Stimulated activated CD8-positive, alpha-beta memory T cell treated with anti-CD3 and anti-CD28 coated beads, Interleukin-15, amount 100 ng/mL, for 24 hours (primary cell): Measurements from ENCODE around the gene ADAMTS13.
"Not testable (repeated sequence)": the region's sequence is repeated elsewhere in the genome, so short reads cannot be mapped to it uniquely, and the experiment has no call there.

Source experiments
- DNase-seq: peaks from one replicate; pipeline ENCODE4 v3.0.0-alpha.2; 2020; ENCODE audit warnings: low read depth

Gene ADAMTS13

GRCh38 chr9:133421615-133422542 lies at the start of gene ADAMTS13:
Gene ADAMTS13, plus strand, starts transcription at chr9:133422367. Its CDS starts 77 bp downstream, at chr9:133422444.
- no peak for DNase-seq

GRCh38 chr9:133374612-133375115 lies 47.5 kb upstream of the ADAMTS13 start:
- DNase-seq, result no peak

GRCh38 chr9:133375116-133375723 lies 46.9 kb upstream of the ADAMTS13 start:
- DNase-seq, result no peak

GRCh38 chr9:133375724-133376654 lies 46.2 kb upstream of the ADAMTS13 start, which contains the start of the genes STKLD1 and SURF4:
Gene STKLD1, plus strand, starts transcription at chr9:133376366. Its CDS starts 108 bp downstream, at chr9:133376474.
Gene SURF4, minus strand, starts transcription at chr9:133376060. Its CDS starts 91 bp downstream, at chr9:133375969.
- DNase-seq, result peak; percentile 93

- not testable (repeated sequence) for DNase-seq
Measured at GRCh38 chr9:133377280-133377679, 44.9 kb upstream of the ADAMTS13 start.

GRCh38 chr9:133377721-133378216 lies 44.4 kb upstream of the ADAMTS13 start:
- DNase-seq, result no peak

GRCh38 chr9:133378408-133378962 lies 43.7 kb upstream of the ADAMTS13 start:
- DNase-seq, result no peak

GRCh38 chr9:133379153-133380086 lies 42.7 kb upstream of the ADAMTS13 start:
- DNase-seq, result no peak

- DNase-seq, result no peak
Measured at GRCh38 chr9:133380734-133381133, 41.4 kb upstream of the ADAMTS13 start.

GRCh38 chr9:133382507-133383141 lies 39.5 kb upstream of the ADAMTS13 start:
- no peak for DNase-seq

- DNase-seq, result no peak
Measured at GRCh38 chr9:133383438-133383837, 38.7 kb upstream of the ADAMTS13 start.

- no peak for DNase-seq
Measured at GRCh38 chr9:133384736-133385321, 37.3 kb upstream of the ADAMTS13 start.

GRCh38 chr9:133385452-133385851 lies 36.7 kb upstream of the ADAMTS13 start:
- no peak for DNase-seq

GRCh38 chr9:133386338-133386737 lies 35.8 kb upstream of the ADAMTS13 start:
- no peak for DNase-seq

GRCh38 chr9:133387680-133388079 lies 34.5 kb upstream of the ADAMTS13 start:
- DNase-seq, result no peak

- no peak for DNase-seq
Measured at GRCh38 chr9:133389025-133389557, 33.1 kb upstream of the ADAMTS13 start.

GRCh38 chr9:133389562-133389961 lies 32.6 kb upstream of the ADAMTS13 start:
- no peak for DNase-seq

- DNase-seq, result no peak
Measured at GRCh38 chr9:133390713-133391112, 31.5 kb upstream of the ADAMTS13 start.

- not testable (repeated sequence) for DNase-seq
Measured at GRCh38 chr9:133391449-133391848, 30.7 kb upstream of the ADAMTS13 start.
